DND-41 (cell line): ENCODE results near the gene MAP2K5.

Source experiments
- ATAC-seq: fragments of 200-7000 bp; cut with Tn5 transposase; 3 replicates; pipeline ENCODE4 v1.9.1; 2021; ENCODE audit warnings: low read depth; ENCODE audit not compliant: insufficient read depth
- DNase-seq: peaks from one replicate; pipeline ENCODE4 v3.0.0-alpha.2; 2020
- H2AFZ ChIP-seq: 2 replicates; pipeline ENCODE4 v1.6.0; 2012; ENCODE audit warnings: low read depth, low read length
- H3K27ac ChIP-seq: 2 replicates; pipeline ENCODE4 v1.5.1; 2012; ENCODE audit warnings: low read length, inconsistent platforms
- H3K27me3 ChIP-seq: fragments of 200-600 bp; sonication (generic); 2 replicates; pipeline ENCODE4 v1.6.0; 2012; ENCODE audit warnings: low read length, mild to moderate bottlenecking, inconsistent platforms; ENCODE audit not compliant: insufficient read depth, poor library complexity
- H3K36me3 ChIP-seq: 2 replicates; pipeline ENCODE4 v1.5.1; 2012; ENCODE audit warnings: low read length, inconsistent platforms; ENCODE audit not compliant: insufficient read depth
- H3K4me1 ChIP-seq: 2 replicates; pipeline ENCODE4 v1.5.1; 2012; ENCODE audit warnings: mild to moderate bottlenecking, low read length; ENCODE audit not compliant: insufficient read depth
- H3K4me2 ChIP-seq: 2 replicates; pipeline ENCODE4 v1.6.0; 2012; ENCODE audit warnings: mild to moderate bottlenecking, moderate library complexity, low read length, inconsistent platforms; ENCODE audit not compliant: insufficient read depth
- H3K4me3 ChIP-seq, 2 experiments: fragments of 200-600 bp in 1 of 2; shearing (Covaris generic) in 1 of 2; 2 replicates each; pipeline ENCODE4 v1.5.1; 2012 to 2016; ENCODE audit warnings: inconsistent platforms in 2 of 2, low read length in 2 of 2, mild to moderate bottlenecking in 2 of 2, low read depth in 1 of 2, moderate library complexity in 1 of 2
- H3K79me2 ChIP-seq: 2 replicates; pipeline ENCODE4 v1.6.0; 2012; ENCODE audit warnings: low read length, inconsistent platforms; ENCODE audit not compliant: insufficient read depth
- H3K9ac ChIP-seq: 2 replicates; pipeline ENCODE4 v1.6.0; 2012; ENCODE audit warnings: low read depth, mild to moderate bottlenecking, inconsistent platforms, low read length, moderate library complexity
- H3K9me3 ChIP-seq: 2 replicates; pipeline ENCODE4 v1.5.1; 2012; ENCODE audit warnings: low read length, moderate library complexity, mild to moderate bottlenecking, inconsistent platforms; ENCODE audit not compliant: insufficient read depth, severe bottlenecking
- H4K20me1 ChIP-seq: 2 replicates; pipeline ENCODE4 v1.6.0; 2012; ENCODE audit warnings: low read length; ENCODE audit not compliant: insufficient read depth
- CTCF ChIP-seq: IDR thresholded peaks from 2 replicates; pipeline ENCODE4 v1.5.1; 2012; ENCODE audit warnings: borderline replicate concordance, low read length, moderate library complexity, mild to moderate bottlenecking; ENCODE audit not compliant: poor library complexity, severe bottlenecking; ENCODE audit errors: extremely low read depth
- EZH2 ChIP-seq: IDR thresholded peaks from 3 replicates; pipeline ENCODE4 v1.6.1; 2012; ENCODE audit warnings: borderline replicate concordance, low read depth, mild to moderate bottlenecking, moderate library complexity, low read length, inconsistent platforms; ENCODE audit not compliant: severe bottlenecking

MAP2K5 gene

DNA sequence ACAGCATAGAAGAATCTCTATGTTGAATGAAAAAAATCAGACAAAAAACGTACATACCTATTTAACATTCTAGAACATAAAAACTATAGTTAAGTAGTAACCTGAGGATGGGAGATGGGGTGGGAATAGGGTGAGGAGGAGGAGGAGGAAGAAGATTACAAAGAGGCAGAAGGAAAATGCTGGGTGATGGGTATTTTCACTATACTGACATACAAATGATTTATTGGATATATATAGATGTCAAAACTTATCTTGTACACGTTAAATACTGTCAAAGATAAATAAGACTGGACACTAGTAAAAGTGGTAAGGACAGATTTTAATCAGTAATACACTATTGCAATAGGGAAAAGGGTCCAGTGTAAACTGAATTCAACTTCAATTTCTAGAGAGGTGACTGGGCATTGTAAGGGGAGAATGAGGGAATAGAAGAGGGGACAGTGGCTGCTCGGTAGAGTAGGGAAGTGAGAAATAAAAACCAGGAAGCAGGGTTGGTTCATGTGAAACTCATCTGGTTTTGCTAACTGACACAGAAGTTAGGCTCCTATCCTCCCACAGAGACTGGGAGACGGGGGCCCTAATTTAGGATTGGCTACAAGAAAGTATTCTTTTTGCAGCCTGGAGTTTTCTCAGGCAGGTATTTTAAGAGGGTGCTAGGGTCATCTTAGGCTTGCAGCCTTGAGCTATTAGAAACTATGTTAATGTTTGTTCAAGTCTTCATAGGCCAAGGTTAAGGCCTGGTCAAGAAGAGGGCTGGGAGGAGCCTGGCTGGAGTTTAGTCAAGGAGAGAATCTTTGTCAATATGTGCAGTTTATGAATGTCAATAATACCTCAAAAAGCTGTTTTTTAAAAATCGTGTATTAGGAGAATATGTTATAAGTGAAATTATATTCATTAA, 36.6 kb upstream of the MAP2K5 start:
- ATAC-seq = no peak

GRCh38 chr15:67506775-67507747, 35.4 kb upstream of the MAP2K5 start:
- Histone ChIP-seq H3K79me2 (no peaks in the 10 kb centered on the region), H3K9ac (no peak overlapping the region), H3K27me3 (no peaks in the 10 kb centered on the region), H3K4me1 (no peaks in the 10 kb centered on the region), H3K9me3 (no peaks in the 10 kb centered on the region), H3K36me3 (no peaks in the 10 kb centered on the region), H3K27ac (no peak overlapping the region), H2AFZ (no peak overlapping the region), H3K4me3 (no peak overlapping the region), H4K20me1 (no peaks in the 10 kb centered on the region), H3K4me2 (no peak overlapping the region)
- ATAC-seq (no peak), DNase-seq (no peak)
- TF ChIP-seq CTCF = no peak
- TF ChIP-seq EZH2 = no peak

More for the DNA sequence above, 36.6 kb upstream of the MAP2K5 start:
- no peaks in the 10 kb centered on the region for H3K4me1 ChIP-seq
- no peak overlapping the region for H3K27ac ChIP-seq
- H4K20me1 ChIP-seq = no peaks in the 10 kb centered on the region
- H3K9me3 ChIP-seq = no peaks in the 10 kb centered on the region
- H3K4me3 ChIP-seq = no peak overlapping the region
- no peak for TF ChIP-seq EZH2
- TF ChIP-seq CTCF = no peak
- DNase-seq = no peak
- H3K36me3 ChIP-seq = no peaks in the 10 kb centered on the region
- no peaks in the 10 kb centered on the region for H3K79me2 ChIP-seq
- no peak overlapping the region for H3K9ac ChIP-seq
- no peak overlapping the region for H2AFZ ChIP-seq
- H3K27me3 ChIP-seq = no peaks in the 10 kb centered on the region
- H3K4me2 ChIP-seq = no peak overlapping the region

DNA sequence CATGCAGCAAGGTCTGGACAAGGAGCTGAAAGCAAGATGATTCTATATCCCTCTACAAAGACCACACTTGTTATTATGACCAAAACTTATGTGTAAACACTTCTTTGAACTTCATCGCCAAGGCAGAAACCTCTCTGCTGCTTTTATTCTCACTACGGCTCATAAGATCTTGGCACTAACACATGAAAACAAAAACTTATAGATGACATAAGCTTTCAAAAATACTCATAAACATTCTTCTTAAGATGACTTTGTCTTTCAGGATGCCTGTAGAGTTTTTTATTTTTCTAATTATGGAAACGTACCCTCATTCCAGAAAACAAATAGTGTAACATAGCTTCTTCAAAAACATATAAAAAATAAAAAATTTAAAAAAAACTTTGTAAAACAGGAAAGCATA, 34.1 kb upstream of the MAP2K5 start:
- Histone ChIP-seq H3K36me3 (peaks cover 2% of the 10 kb centered on the region; the same call in 1 of the 2 replicates), H3K4me3 (no peak overlapping the region), H3K27me3 (no peaks in the 10 kb centered on the region), H3K27ac (no peak overlapping the region), H3K4me1 (no peaks in the 10 kb centered on the region), H3K4me2 (no peak overlapping the region), H4K20me1 (no peaks in the 10 kb centered on the region), H2AFZ (no peak overlapping the region), H3K79me2 (no peaks in the 10 kb centered on the region), H3K9me3 (no peaks in the 10 kb centered on the region), H3K9ac (no peak overlapping the region)
- ATAC-seq = no peak
- no peak for TF ChIP-seq CTCF
- no peak for TF ChIP-seq EZH2
- DNase-seq = no peak
